HCT116 (cell line): ENCODE measurements around the gene EIPR1.

Source experiments
- ATF3 ChIP-seq: IDR thresholded peaks from 2 replicates; pipeline ENCODE4 v1.6.1; 2012
- CTCF ChIP-seq, 3 experiments: fragments of 200-600 bp in 1 of 3; sonication (generic) in 1 of 3; IDR thresholded peaks in 2 of 3; conservative IDR thresholded peaks in 1 of 3; 2 replicates each; pipeline ENCODE4 v1.5.1; 2012 to 2017; ENCODE audit warnings: low read depth in 2 of 3, low read length in 2 of 3, antibody characterized with exemption in 1 of 3, borderline replicate concordance in 1 of 3, control low read depth in 1 of 3, mild to moderate bottlenecking in 1 of 3, mixed read lengths in 1 of 3, mixed run types in 1 of 3, moderate library complexity in 1 of 3; ENCODE audit not compliant: insufficient read depth in 1 of 3
- EZH2 ChIP-seq: fragments of 200-600 bp; sonication (generic); IDR thresholded peaks from 2 replicates; pipeline ENCODE4 v1.6.1; 2017; ENCODE audit warnings: antibody characterized with exemption, mixed run types
- FOSL1 ChIP-seq: IDR thresholded peaks from 2 replicates; pipeline ENCODE4 v1.6.1; 2012; ENCODE audit warnings: low read depth
- POLR2A ChIP-seq: IDR thresholded peaks from 2 replicates; pipeline ENCODE4 v1.7.0; 2011; ENCODE audit warnings: borderline replicate concordance; ENCODE audit not compliant: insufficient read depth, insufficient read length; ENCODE audit errors: extremely low read depth
- POLR2AphosphoS5 ChIP-seq: IDR thresholded peaks from 2 replicates; pipeline ENCODE4 v1.6.1; 2011; ENCODE audit warnings: mild to moderate bottlenecking, low read depth, low read length, moderate library complexity
- SIN3A ChIP-seq: IDR thresholded peaks from 2 replicates; pipeline ENCODE4 v1.6.1; 2012; ENCODE audit warnings: low read depth
- SRF ChIP-seq: IDR thresholded peaks from 2 replicates; pipeline ENCODE4 v1.6.1; 2012; ENCODE audit warnings: low read depth
- TCF7L2 ChIP-seq: IDR thresholded peaks from 2 replicates; pipeline ENCODE4 v1.7.0; 2011; ENCODE audit warnings: borderline replicate concordance, inconsistent platforms; ENCODE audit not compliant: insufficient read depth, insufficient read length; ENCODE audit errors: extremely low read depth
- YY1 ChIP-seq: IDR thresholded peaks from 2 replicates; pipeline ENCODE4 v1.6.1; 2011; ENCODE audit warnings: low read length, low read depth, moderate library complexity, mild to moderate bottlenecking; ENCODE audit not compliant: insufficient replicate concordance; ENCODE audit errors: extremely low read depth
- ZFX ChIP-seq: fragments of 450-650 bp; IDR thresholded peaks from 2 replicates; pipeline ENCODE4 v1.6.1; 2017
- TF ChIP-seq, protein P1 (sequence below): IDR thresholded peaks from 2 replicates; pipeline ENCODE4 v1.6.1; 2012
- TF ChIP-seq, protein P2 (sequence below): IDR thresholded peaks from 2 replicates; pipeline ENCODE4 v1.6.1; 2012; ENCODE audit warnings: low read depth

GRCh38 chr2:3188405-3188946 is 189.1 kb downstream of the EIPR1 start:
- TF ChIP-seq FOSL1 = no peak
- TF ChIP-seq CTCF (IDR thresholded peaks at IDR 0.05 in 2 of 3, conservative IDR thresholded peaks at IDR 0.05 in 1 of 3; ENCODE audit: borderline replicate concordance in 1 of 3, insufficient read depth in 1 of 3, low read depth in 2 of 3, low read length in 2 of 3) = no peak
- no peak for TF ChIP-seq SRF
- no peak for TF ChIP-seq POLR2A
- TF ChIP-seq ZFX = no peak
- TF ChIP-seq TCF7L2 = no peak
- TF ChIP-seq, protein P1, sequence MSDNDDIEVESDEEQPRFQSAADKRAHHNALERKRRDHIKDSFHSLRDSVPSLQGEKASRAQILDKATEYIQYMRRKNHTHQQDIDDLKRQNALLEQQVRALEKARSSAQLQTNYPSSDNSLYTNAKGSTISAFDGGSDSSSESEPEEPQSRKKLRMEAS = no peak
- no peak for TF ChIP-seq EZH2
- TF ChIP-seq POLR2AphosphoS5 = no peak
- TF ChIP-seq YY1 = no peak
- no peak for TF ChIP-seq SIN3A
- no peak for TF ChIP-seq ATF3
- TF ChIP-seq, protein P2, sequence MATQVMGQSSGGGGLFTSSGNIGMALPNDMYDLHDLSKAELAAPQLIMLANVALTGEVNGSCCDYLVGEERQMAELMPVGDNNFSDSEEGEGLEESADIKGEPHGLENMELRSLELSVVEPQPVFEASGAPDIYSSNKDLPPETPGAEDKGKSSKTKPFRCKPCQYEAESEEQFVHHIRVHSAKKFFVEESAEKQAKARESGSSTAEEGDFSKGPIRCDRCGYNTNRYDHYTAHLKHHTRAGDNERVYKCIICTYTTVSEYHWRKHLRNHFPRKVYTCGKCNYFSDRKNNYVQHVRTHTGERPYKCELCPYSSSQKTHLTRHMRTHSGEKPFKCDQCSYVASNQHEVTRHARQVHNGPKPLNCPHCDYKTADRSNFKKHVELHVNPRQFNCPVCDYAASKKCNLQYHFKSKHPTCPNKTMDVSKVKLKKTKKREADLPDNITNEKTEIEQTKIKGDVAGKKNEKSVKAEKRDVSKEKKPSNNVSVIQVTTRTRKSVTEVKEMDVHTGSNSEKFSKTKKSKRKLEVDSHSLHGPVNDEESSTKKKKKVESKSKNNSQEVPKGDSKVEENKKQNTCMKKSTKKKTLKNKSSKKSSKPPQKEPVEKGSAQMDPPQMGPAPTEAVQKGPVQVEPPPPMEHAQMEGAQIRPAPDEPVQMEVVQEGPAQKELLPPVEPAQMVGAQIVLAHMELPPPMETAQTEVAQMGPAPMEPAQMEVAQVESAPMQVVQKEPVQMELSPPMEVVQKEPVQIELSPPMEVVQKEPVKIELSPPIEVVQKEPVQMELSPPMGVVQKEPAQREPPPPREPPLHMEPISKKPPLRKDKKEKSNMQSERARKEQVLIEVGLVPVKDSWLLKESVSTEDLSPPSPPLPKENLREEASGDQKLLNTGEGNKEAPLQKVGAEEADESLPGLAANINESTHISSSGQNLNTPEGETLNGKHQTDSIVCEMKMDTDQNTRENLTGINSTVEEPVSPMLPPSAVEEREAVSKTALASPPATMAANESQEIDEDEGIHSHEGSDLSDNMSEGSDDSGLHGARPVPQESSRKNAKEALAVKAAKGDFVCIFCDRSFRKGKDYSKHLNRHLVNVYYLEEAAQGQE = no peak
